CD14-positive monocyte (primary cell): ENCODE measurements around the gene CLRN3. TPM values are rescaled to one million over a fixed set of nuclear protein-coding genes. Genes with fewer than 3 reads are reported as not detected.

Source experiments
- DNase-seq, 3 donors: peaks; one replicate each; pipeline ENCODE4 v3.0.0-alpha.2; 2011 to 2022
- H2AFZ ChIP-seq: 2 replicates; pipeline ENCODE4 v1.6.0; 2012; ENCODE audit warnings: mild to moderate bottlenecking, low read depth, low read length, inconsistent platforms; ENCODE audit not compliant: insufficient read depth, poor library complexity, severe bottlenecking
- H3K27ac ChIP-seq, 2 donors: 1 replicate in 1 of 2; 2 replicates in 1 of 2; pipeline ENCODE4 v1.5.1; 2012 to 2013; ENCODE audit warnings: low read length in 2 of 2, control low read depth in 1 of 2, inconsistent platforms in 1 of 2, low read depth in 1 of 2, mild to moderate bottlenecking in 1 of 2
- H3K27me3 ChIP-seq, 2 donors: one replicate each; pipeline versions ENCODE4 v1.6.0 to v1.6.1; 2011 to 2013; ENCODE audit warnings: low read length in 2 of 2; ENCODE audit not compliant: control insufficient read depth in 2 of 2, insufficient read depth in 2 of 2
- H3K36me3 ChIP-seq, 2 donors: replicated peaks in 1 of 2; 1 replicate in 1 of 2; 2 replicates in 1 of 2; pipeline versions ENCODE4 v1.5.1 to v1.6.1; 2012 to 2013; ENCODE audit warnings: low read length in 2 of 2, control low read depth in 1 of 2, inconsistent platforms in 1 of 2, mild to moderate bottlenecking in 1 of 2; ENCODE audit not compliant: insufficient read depth in 2 of 2, control insufficient read depth in 1 of 2
- H3K4me1 ChIP-seq, 2 donors: 1 replicate in 1 of 2; 2 replicates in 1 of 2; pipeline versions ENCODE4 v1.5.1 to v1.6.1; 2012 to 2013; ENCODE audit warnings: low read length in 2 of 2, control low read depth in 1 of 2, inconsistent platforms in 1 of 2, mild to moderate bottlenecking in 1 of 2, moderate library complexity in 1 of 2; ENCODE audit not compliant: insufficient read depth in 2 of 2, control insufficient read depth in 1 of 2
- H3K4me2 ChIP-seq: replicated peaks from 2 replicates; pipeline ENCODE3; 2012; ENCODE audit warnings: low read length, moderate library complexity, mild to moderate bottlenecking; ENCODE audit not compliant: poor library complexity, severe bottlenecking; ENCODE audit errors: extremely low read depth
- H3K4me3 ChIP-seq, 3 experiments: fragments of 200-600 bp in 1 of 3; sonication (generic) in 1 of 3; replicated peaks in 1 of 3; 1 replicate in 2 of 3; 2 replicates in 1 of 3; pipeline ENCODE4 v1.5.1; 2011 to 2013; ENCODE audit warnings: low read length in 3 of 3, mild to moderate bottlenecking in 3 of 3, control low read depth in 2 of 3, low read depth in 2 of 3, inconsistent platforms in 1 of 3, moderate library complexity in 1 of 3
- H3K79me2 ChIP-seq: 2 replicates; pipeline ENCODE4 v1.6.0; 2012; ENCODE audit warnings: mild to moderate bottlenecking, control low read depth, inconsistent platforms, low read length, moderate library complexity; ENCODE audit not compliant: insufficient read depth
- H3K9ac ChIP-seq: 2 replicates; pipeline ENCODE4 v1.6.0; 2017; ENCODE audit warnings: low read length, mild to moderate bottlenecking; ENCODE audit not compliant: insufficient read depth, poor library complexity, severe bottlenecking
- H3K9me3 ChIP-seq, 2 donors: replicated peaks in 1 of 2; 1 replicate in 1 of 2; 2 replicates in 1 of 2; pipeline versions ENCODE4 v1.5.1 to v1.6.1; 2012 to 2013; ENCODE audit warnings: low read length in 2 of 2, control low read depth in 1 of 2; ENCODE audit not compliant: control insufficient read depth in 1 of 2, insufficient read depth in 1 of 2
- H4K20me1 ChIP-seq: 2 replicates; pipeline ENCODE4 v1.6.0; 2012; ENCODE audit warnings: mild to moderate bottlenecking, low read length, control low read depth, moderate library complexity; ENCODE audit not compliant: insufficient read depth
- H3K27ac Mint-ChIP-seq, 7 donors: one replicate each; pipeline ENCODE4 v1.8.0; 2020; ENCODE audit warnings: mild to moderate bottlenecking in 7 of 7, mixed read lengths in 7 of 7, moderate library complexity in 6 of 7, inconsistent platforms in 2 of 7
- H3K27me3 Mint-ChIP-seq, 3 donors: one replicate each; pipeline ENCODE4 v1.8.0; 2021 to 2022; ENCODE audit warnings: low read depth in 3 of 3, mild to moderate bottlenecking in 3 of 3, mixed read lengths in 3 of 3, moderate library complexity in 3 of 3, inconsistent platforms in 1 of 3
- H3K36me3 Mint-ChIP-seq, 2 donors: one replicate each; pipeline ENCODE4 v1.8.0; 2020; ENCODE audit warnings: mixed read lengths in 2 of 2, inconsistent platforms in 1 of 2, mild to moderate bottlenecking in 1 of 2
- H3K4me1 Mint-ChIP-seq: one replicate; pipeline ENCODE4 v1.8.0; 2020; ENCODE audit warnings: mild to moderate bottlenecking, mixed read lengths
- H3K4me3 Mint-ChIP-seq, 2 donors: one replicate each; pipeline ENCODE4 v1.8.0; 2020; ENCODE audit warnings: mild to moderate bottlenecking in 2 of 2, mixed read lengths in 2 of 2, moderate library complexity in 1 of 2
- H3K9me3 Mint-ChIP-seq, 7 donors: one replicate each; pipeline ENCODE4 v1.8.0; 2020 to 2022; ENCODE audit warnings: mixed read lengths in 7 of 7, mild to moderate bottlenecking in 6 of 7, moderate library complexity in 6 of 7, inconsistent platforms in 2 of 7
- CTCF ChIP-seq: fragments of 200-600 bp; IDR thresholded peaks from one replicate; pipeline ENCODE4 v1.8.0; 2022; ENCODE audit warnings: antibody characterized with exemption, mild to moderate bottlenecking
- WGBS: methylation state at CpG from one replicate; pipeline ENCODE4 v1.1.5; 2013; ENCODE audit warnings: missing lambda C conversion rate; ENCODE audit not compliant: insufficient coverage; 5-methylcytosine and 5-hydroxymethylcytosine counted together
- intact Hi-C, 2 donors: fragments of 100-400 bp; cut with micrococcal nuclease; formaldehyde crosslinking; loops; one replicate each; pipeline versions ENCODE4 v1.15.0 to v1.15.1; 2023
- polyA plus RNA-seq, 3 donors: library from polyadenylated mRNA; depleted of rRNA in 1 of 3; unstranded in 2 of 3; stranded (reverse) in 1 of 3; fragments of 300-500 nt in 2 of 3; fragments of >200 nt in 1 of 3; fragmentation: Illumina TruSeq in 2 of 3; gene quantifications; 1 replicate in 2 of 3; 2 replicates in 1 of 3; pipeline ENCODE4 v1.2.3, GENCODE V29; 2012 to 2021

The CLRN3 gene
- polyA plus RNA-seq, 3 donors = 0.16 TPM; not detected in 2

GRCh38 chr10:127884501-127884900 lies 8.2 kb downstream of the CLRN3 start:
- no peak for TF ChIP-seq CTCF
- H3K4me3 ChIP-seq = no peak overlapping the region
- peaks cover 74 to 80% of the 10 kb centered on the region in 2 donors for H3K4me1 ChIP-seq
- no peaks in the 10 kb centered on the region for H3K36me3 ChIP-seq
- H2AFZ ChIP-seq = no peak overlapping the region
- no peaks in the 10 kb centered on the region for H3K27me3 ChIP-seq
- no peaks in the 10 kb centered on the region for H4K20me1 ChIP-seq
- Mint-ChIP-seq H3K9me3 (peaks cover 0 to 2% (median 0%) of the 10 kb centered on the region in 7 donors), H3K4me3 (no peak overlapping the region), H3K27ac (peak overlapping the region in 1 of 7 donors; percentile 64), H3K4me1 (peaks cover 71% of the 10 kb centered on the region), H3K36me3 (no peaks in the 10 kb centered on the region), H3K27me3 (peaks cover 0 to 1% (median 0%) of the 10 kb centered on the region in 3 donors)
- no peaks in the 10 kb centered on the region for H3K79me2 ChIP-seq
- no peak for DNase-seq
- no peaks in the 10 kb centered on the region for H3K9me3 ChIP-seq
- H3K4me2 ChIP-seq = no peak overlapping the region
- no peak overlapping the region for H3K27ac ChIP-seq
- no peak overlapping the region for H3K9ac ChIP-seq
- intact Hi-C loops = no loop called here
- WGBS = 86% methylated on average over 4 of the region's 5 CpGs

DNA sequence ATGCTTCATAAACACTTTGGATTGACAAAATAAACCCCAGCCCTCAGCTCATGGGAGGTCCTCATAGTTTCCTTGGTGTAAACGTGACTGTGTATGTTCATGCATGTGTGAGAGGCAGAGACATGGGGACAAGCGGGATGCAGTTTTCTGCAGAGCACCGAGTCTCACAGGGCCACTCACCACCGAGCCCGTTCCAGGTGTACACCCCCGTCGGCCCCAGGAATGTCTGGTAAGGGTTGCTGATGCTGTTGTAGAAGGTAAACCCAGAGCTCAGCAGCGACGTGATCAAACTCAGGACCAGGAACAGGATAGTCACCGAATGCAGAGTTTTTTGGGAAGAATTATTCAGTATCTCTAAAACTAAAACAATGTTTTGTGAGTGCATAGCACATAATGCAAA lies 9.2 kb downstream of the CLRN3 start:
- Mint-ChIP-seq H3K27me3 (peaks cover 0 to 1% (median 0%) of the 10 kb centered on the region in 3 donors), H3K4me3 (no peak overlapping the region), H3K36me3 (no peaks in the 10 kb centered on the region), H3K9me3 (peaks cover 0 to 2% (median 0%) of the 10 kb centered on the region in 7 donors), H3K4me1 (peaks cover 71% of the 10 kb centered on the region), H3K27ac (peak overlapping the region in 3 of 7 donors; percentile 73 to 93 (median 91))
- Histone ChIP-seq H3K9ac (no peak overlapping the region), H3K4me3 (no peak overlapping the region), H3K27ac (peak overlapping the region in 1 of 2 donors; percentile 89), H3K79me2 (no peaks in the 10 kb centered on the region), H3K4me1 (peaks cover 74 to 80% of the 10 kb centered on the region in 2 donors), H3K36me3 (no peaks in the 10 kb centered on the region), H4K20me1 (no peaks in the 10 kb centered on the region), H3K27me3 (no peaks in the 10 kb centered on the region), H3K9me3 (no peaks in the 10 kb centered on the region), H2AFZ (no peak overlapping the region), H3K4me2 (no peak overlapping the region)
- no peak for DNase-seq
- WGBS = 98% methylated on average over 6 of the region's 10 CpGs
- intact Hi-C loops = no loop called here
- TF ChIP-seq CTCF = no peak
